Muscle layer of duodenum (tissue), 2 donors: ENCODE data around the gene FMN2.

Experiments
- H3K27ac ChIP-seq: one replicate; pipeline ENCODE4 v1.7.0; 2013; ENCODE audit warnings: mild to moderate bottlenecking, low read length
- H3K27me3 ChIP-seq: one replicate; pipeline ENCODE4 v1.7.0; 2013; ENCODE audit warnings: low read depth, mild to moderate bottlenecking, control low read depth, low read length
- H3K36me3 ChIP-seq, 2 donors: one replicate each; pipeline ENCODE4 v1.7.0; 2013; ENCODE audit warnings: low read length in 2 of 2, control low read depth in 1 of 2, mild to moderate bottlenecking in 1 of 2; ENCODE audit not compliant: insufficient read depth in 2 of 2, control insufficient read depth in 1 of 2
- H3K4me1 ChIP-seq, 2 donors: one replicate each; pipeline ENCODE4 v1.7.0; 2013; ENCODE audit warnings: low read length in 2 of 2, mild to moderate bottlenecking in 2 of 2, control low read depth in 1 of 2, moderate library complexity in 1 of 2; ENCODE audit not compliant: insufficient read depth in 2 of 2, control insufficient read depth in 1 of 2
- H3K4me3 ChIP-seq, 2 donors: one replicate each; pipeline ENCODE4 v1.7.0; 2013; ENCODE audit warnings: low read length in 2 of 2, low read depth in 1 of 2, mild to moderate bottlenecking in 1 of 2
- H3K9me3 ChIP-seq, 2 donors: one replicate each; pipeline ENCODE4 v1.7.0; 2013; ENCODE audit warnings: low read length in 2 of 2, control low read depth in 1 of 2, mild to moderate bottlenecking in 1 of 2; ENCODE audit not compliant: control insufficient read depth in 1 of 2
- donor health status: healthy.

FMN2 gene

DNA sequence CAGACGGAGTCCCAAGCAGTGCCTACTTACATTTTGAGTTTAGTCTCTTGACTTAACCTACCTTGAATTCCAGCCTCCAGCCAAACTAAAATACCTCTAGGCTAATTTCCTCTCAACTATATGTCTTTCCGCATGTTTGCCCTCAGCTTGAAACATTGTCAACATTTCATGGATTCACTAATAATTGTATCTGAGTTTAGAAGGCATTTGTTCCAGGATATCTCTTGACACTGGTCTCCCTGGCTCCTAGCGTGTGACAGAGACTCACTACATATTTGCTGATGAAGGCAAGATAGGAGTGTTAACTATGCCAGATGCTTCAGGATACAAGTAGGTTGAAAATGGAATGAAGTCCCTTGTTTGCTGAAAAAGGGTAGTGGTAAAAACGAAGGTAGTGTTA lies 384.1 kb downstream of the FMN2 start:
- Histone ChIP-seq H3K4me3 (no peak overlapping the region), H3K36me3 (no peaks in the 10 kb centered on the region), H3K27ac (no peak overlapping the region), H3K4me1 (no peaks in the 10 kb centered on the region), H3K9me3 (no peaks in the 10 kb centered on the region), H3K27me3 (no peaks in the 10 kb centered on the region)

DNA sequence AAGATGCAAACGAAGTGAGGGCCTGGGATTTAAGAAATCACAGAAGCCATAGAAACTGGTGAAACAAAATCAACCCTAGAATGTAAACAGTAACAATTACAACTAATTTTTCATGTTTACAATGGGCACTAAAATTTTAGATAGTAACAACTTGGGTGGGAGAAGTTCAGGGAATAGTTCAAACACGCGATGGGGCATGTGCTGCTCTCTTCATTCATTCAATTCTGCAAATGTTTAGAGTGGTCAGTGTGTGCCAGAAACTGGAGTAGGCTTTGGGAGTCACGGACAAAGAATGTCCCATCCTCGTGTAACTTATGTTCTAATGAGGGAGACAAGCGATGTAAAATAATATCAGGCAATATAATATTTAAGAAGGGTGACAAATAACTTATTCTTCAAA lies 386.9 kb downstream of the FMN2 start:
- Histone ChIP-seq H3K36me3 (no peaks in the 10 kb centered on the region), H3K27ac (no peak overlapping the region), H3K4me1 (no peaks in the 10 kb centered on the region), H3K27me3 (no peaks in the 10 kb centered on the region), H3K9me3 (no peaks in the 10 kb centered on the region), H3K4me3 (no peak overlapping the region)

DNA sequence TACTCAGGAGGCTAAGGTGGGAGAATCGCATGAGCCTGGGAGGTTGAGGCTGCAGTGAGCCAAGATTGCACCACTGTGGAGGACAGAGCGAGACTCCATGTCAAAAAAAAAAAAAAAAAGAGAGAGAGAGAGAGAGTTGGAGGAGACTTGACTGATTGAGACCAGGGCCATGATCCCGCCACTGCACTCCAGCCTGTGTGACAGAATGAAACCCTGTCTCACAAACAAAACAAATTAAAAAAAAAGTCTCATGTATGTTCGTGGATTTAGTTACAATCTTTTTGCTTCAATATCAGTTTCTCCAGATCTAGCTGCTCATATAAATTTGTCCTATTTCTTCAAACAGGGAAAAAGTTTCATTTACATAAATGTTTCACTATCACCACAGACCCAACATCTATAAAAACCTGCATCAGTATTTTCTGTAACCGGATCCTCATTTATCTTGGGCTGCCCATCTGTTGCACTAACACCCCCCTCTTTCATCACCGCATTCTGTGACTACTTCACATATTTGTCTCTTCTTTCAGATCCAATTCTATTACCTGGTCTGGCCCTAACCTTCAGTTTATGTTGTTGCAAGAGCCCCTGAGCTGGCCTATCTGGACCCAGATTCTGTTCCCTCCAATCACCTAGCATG lies 393.2 kb downstream of the FMN2 start:
- Histone ChIP-seq H3K36me3 (no peaks in the 10 kb centered on the region), H3K27me3 (no peaks in the 10 kb centered on the region), H3K9me3 (no peaks in the 10 kb centered on the region), H3K4me1 (no peaks in the 10 kb centered on the region), H3K27ac (no peak overlapping the region), H3K4me3 (no peak overlapping the region)

DNA sequence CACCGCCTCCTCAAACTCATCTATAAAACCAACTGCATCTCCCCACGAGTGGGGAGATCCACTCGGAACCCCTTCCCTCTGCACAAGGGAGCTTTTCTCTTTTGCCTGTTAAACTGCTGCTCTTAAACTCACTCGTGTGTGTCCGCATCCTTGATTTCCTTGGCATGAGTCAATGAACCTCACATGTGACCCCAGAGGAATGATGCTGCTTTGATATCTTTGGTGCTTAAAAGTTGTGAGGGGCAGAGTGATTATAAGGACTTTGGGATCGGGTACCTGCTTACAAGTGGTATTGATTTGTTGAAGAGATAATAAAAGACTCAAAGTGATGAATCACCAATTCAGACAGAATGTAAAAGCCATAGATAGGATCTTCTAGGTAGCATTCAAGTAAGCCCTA lies 394.9 kb downstream of the FMN2 start:
- Histone ChIP-seq H3K36me3 (no peaks in the 10 kb centered on the region), H3K9me3 (no peaks in the 10 kb centered on the region), H3K27ac (no peak overlapping the region), H3K4me3 (no peak overlapping the region), H3K27me3 (no peaks in the 10 kb centered on the region), H3K4me1 (no peaks in the 10 kb centered on the region)

DNA sequence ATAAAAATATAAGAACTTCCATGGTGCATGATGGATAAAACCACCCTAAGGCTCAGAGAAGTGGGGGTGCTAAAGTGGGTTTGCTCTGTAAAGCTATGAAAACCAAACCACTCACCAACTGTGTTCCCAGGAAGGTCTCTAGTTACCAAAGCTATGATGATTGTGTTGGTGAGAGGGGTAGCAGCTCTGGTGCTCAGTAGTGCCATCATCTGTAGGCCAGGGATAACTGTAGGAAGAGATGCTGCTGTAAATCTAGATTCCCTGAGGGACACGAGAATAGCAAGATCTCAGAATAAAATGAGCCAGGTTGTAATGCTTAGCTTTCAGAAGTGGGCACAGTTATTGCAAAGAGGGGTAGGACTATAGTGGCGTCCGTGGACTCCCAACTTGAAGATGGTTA lies 395.8 kb downstream of the FMN2 start:
- H3K27me3 ChIP-seq: no peaks in the 10 kb centered on the region
- no peaks in the 10 kb centered on the region for H3K36me3 ChIP-seq
- no peaks in the 10 kb centered on the region for H3K4me1 ChIP-seq
- H3K27ac ChIP-seq: no peak overlapping the region
- H3K9me3 ChIP-seq: no peaks in the 10 kb centered on the region
- no peak overlapping the region for H3K4me3 ChIP-seq

DNA sequence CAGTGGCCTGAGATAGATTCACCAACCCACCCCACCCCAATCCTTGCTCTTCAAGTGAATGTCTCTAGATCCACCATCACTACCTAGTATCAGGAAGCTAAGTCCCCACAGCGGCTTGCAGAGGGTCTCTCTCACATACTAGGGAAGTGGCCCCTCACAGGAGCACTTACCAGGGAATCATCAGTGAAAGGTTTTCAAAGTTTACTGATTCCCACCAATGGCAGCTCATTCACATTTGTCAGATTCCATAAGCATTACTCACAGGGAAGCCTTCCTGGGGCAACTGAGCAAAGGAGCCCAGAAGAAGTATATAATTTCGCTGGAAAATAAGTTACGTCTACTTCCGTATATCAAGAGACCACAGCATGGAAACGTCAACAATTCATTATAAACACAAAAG lies 399.5 kb downstream of the FMN2 start:
- H3K27me3 ChIP-seq: no peaks in the 10 kb centered on the region
- H3K36me3 ChIP-seq: no peaks in the 10 kb centered on the region
- no peaks in the 10 kb centered on the region for H3K9me3 ChIP-seq

DNA sequence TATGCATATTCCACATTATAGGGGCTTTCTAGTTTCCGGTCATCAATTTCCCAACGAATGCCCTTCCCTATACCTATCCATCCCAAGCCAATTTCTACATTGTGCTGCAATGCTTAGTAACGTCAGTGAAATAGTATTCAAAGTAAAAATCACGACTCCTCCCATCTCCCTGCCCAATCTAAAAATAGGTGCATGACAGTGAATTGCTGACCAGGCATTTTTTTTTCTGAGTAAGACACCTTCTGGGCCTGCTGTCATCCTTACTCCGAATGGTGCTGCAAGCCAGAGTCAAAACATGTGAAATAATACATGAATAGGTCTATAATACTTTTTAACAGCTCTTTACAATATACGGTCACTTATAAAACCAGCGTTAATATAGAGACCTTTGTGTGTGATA lies 400.1 kb downstream of the FMN2 start:
- no peaks in the 10 kb centered on the region for H3K27me3 ChIP-seq
- no peak overlapping the region for H3K27ac ChIP-seq
- no peak overlapping the region for H3K4me3 ChIP-seq
- H3K4me1 ChIP-seq: no peaks in the 10 kb centered on the region
- no peaks in the 10 kb centered on the region for H3K9me3 ChIP-seq
- H3K36me3 ChIP-seq: no peaks in the 10 kb centered on the region

More for the DNA sequence above, 399.5 kb downstream of the FMN2 start:
- H3K27ac ChIP-seq: no peak overlapping the region
- H3K4me3 ChIP-seq: no peak overlapping the region
- H3K4me1 ChIP-seq: no peaks in the 10 kb centered on the region

DNA sequence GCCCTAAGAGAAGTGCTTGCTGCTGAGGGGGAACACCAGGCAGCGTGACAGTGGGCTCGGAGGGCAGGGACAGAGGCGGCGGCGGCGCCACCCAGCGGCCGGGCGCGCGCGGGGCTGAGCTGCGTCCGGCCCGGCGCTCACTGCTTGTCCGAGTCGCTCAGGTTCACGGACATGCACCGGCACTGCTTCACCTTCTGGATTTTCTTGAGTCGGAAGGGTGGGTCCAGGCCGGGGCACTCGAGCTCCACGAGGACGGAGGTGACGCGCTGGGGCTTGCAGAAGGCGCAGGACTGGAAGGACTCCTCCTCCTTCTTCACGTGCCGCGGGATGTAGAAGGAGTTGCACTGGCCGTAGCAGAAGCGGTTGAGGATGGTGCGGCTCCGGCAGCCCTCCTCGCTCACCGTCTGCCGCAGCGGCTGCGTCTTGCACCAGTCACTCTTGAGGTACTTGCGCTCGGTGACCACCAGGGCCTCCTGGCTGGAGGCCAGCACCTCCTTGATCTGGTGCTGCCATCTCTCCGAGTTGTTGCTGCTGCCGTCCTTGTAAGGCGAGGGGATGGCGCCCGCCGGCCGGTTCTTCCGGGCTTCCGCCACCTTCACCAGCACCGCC lies 401.3 kb downstream of the FMN2 start:
- H3K27me3 ChIP-seq: no peaks in the 10 kb centered on the region
- H3K36me3 ChIP-seq: no peaks in the 10 kb centered on the region
- no peaks in the 10 kb centered on the region for H3K9me3 ChIP-seq
- no peak overlapping the region for H3K4me3 ChIP-seq
- H3K4me1 ChIP-seq: no peaks in the 10 kb centered on the region
- no peak overlapping the region for H3K27ac ChIP-seq

DNA sequence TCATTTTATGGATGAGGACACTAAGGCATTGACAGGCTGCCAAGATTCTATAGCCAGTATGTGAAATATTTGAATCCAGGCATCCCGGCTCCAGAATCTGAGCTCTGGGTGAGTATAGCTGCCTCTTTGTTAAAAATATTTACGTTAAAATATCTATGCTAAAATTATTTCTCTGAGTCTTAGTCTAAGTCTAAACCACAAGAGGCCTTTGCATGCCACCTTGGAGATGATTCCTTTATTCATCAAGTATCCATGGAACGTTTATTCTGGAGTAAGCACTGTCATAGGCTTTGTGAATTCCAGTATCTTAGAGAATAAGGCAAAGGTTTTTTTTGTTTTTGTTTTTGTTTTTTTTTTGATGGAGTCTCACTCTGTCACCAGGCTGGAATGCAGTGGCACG lies 403.9 kb downstream of the FMN2 start:
- Histone ChIP-seq H3K27ac (no peak overlapping the region), H3K4me1 (no peaks in the 10 kb centered on the region), H3K9me3 (no peaks in the 10 kb centered on the region), H3K4me3 (no peak overlapping the region), H3K36me3 (no peaks in the 10 kb centered on the region), H3K27me3 (no peaks in the 10 kb centered on the region)

DNA sequence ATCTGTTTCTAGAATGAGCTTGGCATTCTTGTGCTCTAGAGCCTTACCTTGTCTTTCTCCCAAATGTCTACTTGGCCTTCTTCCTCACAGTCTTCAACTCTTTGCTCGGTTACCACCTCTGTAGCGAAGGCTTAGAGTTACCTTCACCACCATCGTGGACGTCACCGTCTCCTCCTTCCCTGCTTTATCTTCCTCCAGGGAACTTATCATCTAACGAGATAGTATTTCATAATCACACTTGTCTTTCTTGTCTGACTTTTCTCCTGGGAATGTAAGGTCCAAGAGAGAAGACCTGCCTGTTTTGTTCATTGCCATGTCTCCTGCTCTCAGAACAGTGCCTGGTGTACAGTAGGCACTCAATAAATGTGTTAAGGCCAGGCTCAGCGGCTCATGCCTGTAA lies 404.7 kb downstream of the FMN2 start:
- Histone ChIP-seq H3K27me3 (no peaks in the 10 kb centered on the region), H3K36me3 (no peaks in the 10 kb centered on the region), H3K9me3 (no peaks in the 10 kb centered on the region), H3K4me3 (no peak overlapping the region), H3K27ac (no peak overlapping the region), H3K4me1 (no peaks in the 10 kb centered on the region)

DNA sequence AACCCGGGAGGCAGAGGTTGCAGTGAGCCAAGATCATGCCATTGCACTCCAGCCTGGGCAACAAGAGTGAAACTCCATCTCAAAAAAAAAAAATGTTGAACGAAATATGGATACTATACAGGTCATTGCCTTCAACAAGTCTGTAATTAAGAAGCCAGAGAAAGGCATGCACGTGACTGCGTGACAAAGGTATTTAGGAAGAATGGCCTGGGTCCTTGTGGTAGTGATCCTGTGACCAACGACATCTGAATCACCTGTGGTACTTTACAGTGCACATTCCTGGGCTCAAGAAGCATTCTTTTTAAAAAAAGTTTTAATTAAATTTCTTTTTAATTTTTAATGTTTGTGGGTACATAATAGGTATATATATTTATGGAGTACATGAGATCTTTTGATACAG lies 405.3 kb downstream of the FMN2 start:
- Histone ChIP-seq H3K4me1 (no peaks in the 10 kb centered on the region), H3K27ac (no peak overlapping the region), H3K27me3 (no peaks in the 10 kb centered on the region), H3K36me3 (no peaks in the 10 kb centered on the region), H3K4me3 (no peak overlapping the region), H3K9me3 (no peaks in the 10 kb centered on the region)

DNA sequence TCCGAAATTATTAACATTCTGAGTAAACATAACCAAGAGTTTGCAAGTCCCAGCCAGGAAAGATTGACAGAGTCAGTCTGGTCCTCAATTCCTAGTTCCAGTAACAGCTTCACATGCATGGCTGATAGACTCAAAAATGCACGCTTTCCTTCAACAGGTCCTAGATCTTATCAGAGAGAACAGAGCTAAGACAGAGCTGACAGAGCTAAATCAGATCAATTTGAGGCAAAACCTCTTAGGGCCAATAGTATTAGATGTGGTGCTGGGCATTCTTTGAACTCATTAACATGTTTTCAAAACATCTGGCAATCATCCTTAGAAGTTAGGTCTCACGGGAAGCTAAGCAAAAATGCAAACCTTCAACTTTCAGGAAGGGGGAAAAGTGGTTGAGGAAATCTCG lies 406.2 kb downstream of the FMN2 start:
- Histone ChIP-seq H3K36me3 (no peaks in the 10 kb centered on the region), H3K4me3 (no peak overlapping the region), H3K4me1 (no peaks in the 10 kb centered on the region), H3K9me3 (no peaks in the 10 kb centered on the region), H3K27ac (no peak overlapping the region), H3K27me3 (no peaks in the 10 kb centered on the region)
